OCI-LY3 (cell line): ENCODE measurements around the gene NR2F1-AS1.

ENCODE experiments used
- H2AFZ ChIP-seq: fragments of 200-600, 300-600 bp; shearing (Covaris generic); 2 replicates; pipeline ENCODE4 v1.6.0; 2014; ENCODE audit warnings: antibody characterized with exemption, low read depth, low read length
- H3K27ac ChIP-seq: fragments of 200-600, 300-600 bp; sonication (generic); 2 replicates; pipeline ENCODE4 v1.5.1; 2014; ENCODE audit warnings: mild to moderate bottlenecking, low read length, moderate library complexity, mixed read lengths
- H3K27me3 ChIP-seq: fragments of 200-600, 300-600 bp; sonication (generic); 2 replicates; pipeline ENCODE4 v1.6.1; 2014; ENCODE audit warnings: low read depth, low read length, mixed read lengths
- H3K36me3 ChIP-seq: fragments of 200-600, 300-600 bp; sonication (generic); replicated peaks from 2 replicates; pipeline ENCODE3; 2014; ENCODE audit warnings: low read depth, low read length, mixed read lengths
- H3K4me1 ChIP-seq: fragments of 300-600, 200-600 bp; sonication (generic); 2 replicates; pipeline ENCODE4 v1.6.1; 2014; ENCODE audit warnings: low read length, mixed read lengths
- H3K4me2 ChIP-seq: fragments of 200-600, 300-600 bp; sonication (generic); 2 replicates; pipeline ENCODE4 v1.6.1; 2014; ENCODE audit warnings: low read length, mixed read lengths
- H3K4me3 ChIP-seq: fragments of 300-600, 200-600 bp; sonication (generic); 2 replicates; pipeline ENCODE4 v1.5.1; 2014; ENCODE audit warnings: antibody characterized with exemption, mild to moderate bottlenecking, low read length, moderate library complexity
- H3K79me2 ChIP-seq: fragments of 300-600, 200-600 bp; shearing (Covaris generic); 2 replicates; pipeline ENCODE4 v1.6.1; 2014; ENCODE audit warnings: mild to moderate bottlenecking, low read length, mixed read lengths
- H3K9ac ChIP-seq: fragments of 300-600, 200-600 bp; shearing (Covaris generic); 2 replicates; pipeline ENCODE4 v1.6.0; 2014; ENCODE audit warnings: mild to moderate bottlenecking, low read length, moderate library complexity
- H3K9me3 ChIP-seq: fragments of 200-600, 300-600 bp; shearing (Covaris generic); 2 replicates; pipeline ENCODE4 v1.6.1; 2014; ENCODE audit warnings: low read length, mixed read lengths; ENCODE audit not compliant: insufficient read depth
- H4K20me1 ChIP-seq: fragments of 200-600, 300-600 bp; sonication (generic); 2 replicates; pipeline ENCODE4 v1.6.1; 2016; ENCODE audit warnings: low read length, mixed read lengths; ENCODE audit not compliant: insufficient read depth
- CTCF ChIP-seq: fragments of 200-600, 300-600 bp; sonication (generic); IDR thresholded peaks from 2 replicates; pipeline ENCODE4 v1.5.1; 2014; ENCODE audit warnings: antibody characterized with exemption, low read length, low read depth
- EZH2phosphoT487 ChIP-seq: fragments of 200-600 bp; shearing (Covaris generic); IDR thresholded peaks from 2 replicates; pipeline ENCODE4 v1.6.1; 2018; ENCODE audit warnings: antibody characterized with exemption, mixed run types, low read depth

Gene NR2F1-AS1

DNA sequence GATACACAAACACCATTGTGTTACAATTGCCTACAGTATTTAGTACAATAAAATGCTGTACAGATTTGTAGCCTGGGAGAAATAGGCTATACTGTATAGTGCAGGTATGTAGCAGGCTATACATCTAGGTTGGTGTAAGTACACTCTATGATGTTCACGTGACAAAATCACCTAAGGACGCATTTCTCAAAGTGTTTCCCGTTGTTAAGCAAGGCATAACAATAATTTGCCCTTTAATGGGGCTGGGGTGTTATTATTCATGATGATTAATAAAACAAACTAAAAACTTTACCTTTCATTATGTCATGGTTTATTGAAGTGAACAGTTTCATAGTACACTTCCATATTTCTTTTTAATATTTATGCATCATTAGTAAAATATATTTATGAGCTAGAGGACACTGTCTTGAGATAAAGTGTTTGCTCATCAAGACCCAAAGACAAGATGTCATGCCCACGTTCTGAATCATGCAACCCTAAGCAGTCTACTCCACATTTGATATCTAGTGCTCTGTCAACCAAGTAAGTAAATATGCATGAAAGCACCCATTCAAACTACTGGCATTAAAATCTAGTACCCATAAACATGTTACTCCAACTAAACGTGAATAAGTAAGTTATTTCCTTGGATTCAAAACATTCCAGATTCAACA lies 220.5 kb downstream of the NR2F1-AS1 start:
- Histone ChIP-seq H3K27me3 (peaks cover 5% of the 10 kb centered on the region; the same call in 1 of the 2 replicates), H2AFZ (no peak overlapping the region), H3K4me2 (no peak overlapping the region), H3K36me3 (no peaks in the 10 kb centered on the region), H3K4me1 (0 out of 2 replicates have a peak, but pooled peaks cover 5% of the 10 kb centered on the region), H3K27ac (no peak overlapping the region), H3K9me3 (no peaks in the 10 kb centered on the region), H3K9ac (no peak overlapping the region), H3K79me2 (no peaks in the 10 kb centered on the region), H3K4me3 (no peak overlapping the region), H4K20me1 (no peaks in the 10 kb centered on the region)
- no peak for TF ChIP-seq CTCF
- no peak for TF ChIP-seq EZH2phosphoT487

DNA sequence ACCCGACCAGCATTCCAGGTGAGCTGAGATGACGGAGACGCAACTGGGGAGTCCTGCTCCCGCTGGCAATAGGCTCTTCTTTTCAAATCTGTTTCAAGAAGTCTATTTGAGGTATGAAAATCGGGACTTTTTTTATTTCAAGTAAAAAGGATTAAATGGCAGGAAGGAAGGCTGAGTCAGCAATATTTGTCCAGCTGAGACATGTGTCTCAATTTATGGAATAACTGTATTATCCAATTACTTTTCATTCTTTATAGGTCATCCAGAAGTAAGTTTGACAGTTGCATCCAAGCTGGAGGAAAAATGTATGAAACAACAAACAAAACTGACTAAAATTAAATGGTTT lies 221.1 kb downstream of the NR2F1-AS1 start:
- H3K9me3 ChIP-seq, result no peaks in the 10 kb centered on the region
- no peak overlapping the region for H3K27ac ChIP-seq
- peaks cover 5% of the 10 kb centered on the region; the same call in 1 of the 2 replicates for H3K27me3 ChIP-seq
- no peak overlapping the region for H3K9ac ChIP-seq
- H3K4me3 ChIP-seq, result no peak overlapping the region
- H3K4me1 ChIP-seq, result 0 out of 2 replicates have a peak, but pooled peaks cover 5% of the 10 kb centered on the region
- no peak for TF ChIP-seq EZH2phosphoT487
- no peak for TF ChIP-seq CTCF
- no peaks in the 10 kb centered on the region for H3K36me3 ChIP-seq
- H3K79me2 ChIP-seq, result no peaks in the 10 kb centered on the region
- H4K20me1 ChIP-seq, result no peaks in the 10 kb centered on the region
- no peak overlapping the region for H2AFZ ChIP-seq
- no peak overlapping the region for H3K4me2 ChIP-seq
